Hepatocyte (in vitro differentiated cells): ENCODE measurements around the gene DBF4B. TPM values are rescaled to one million over a fixed set of nuclear protein-coding genes. Genes with fewer than 3 reads are reported as not detected.

Experiments
- DNase-seq: peaks from one replicate; pipeline ENCODE4 v3.0.0-alpha.2; 2016; ENCODE audit warnings: low spot score
- H2AFZ ChIP-seq: fragments of 200-600 bp; sonication (generic); 2 replicates; pipeline ENCODE4 v1.6.0; 2016; ENCODE audit warnings: antibody characterized with exemption, mild to moderate bottlenecking
- H3K27ac ChIP-seq: fragments of 200-600 bp; sonication (generic); 2 replicates; pipeline ENCODE4 v1.5.1; 2016; ENCODE audit warnings: mild to moderate bottlenecking
- H3K27me3 ChIP-seq: fragments of 200-600 bp; sonication (generic); 2 replicates; pipeline ENCODE4 v1.6.1; 2016
- H3K36me3 ChIP-seq: fragments of 200-600 bp; sonication (generic); replicated peaks from 2 replicates; pipeline ENCODE4 v1.5.1; 2016; ENCODE audit warnings: low read depth; ENCODE audit not compliant: insufficient read depth
- H3K4me1 ChIP-seq: fragments of 200-600 bp; sonication (generic); 2 replicates; pipeline ENCODE4 v1.5.1; 2016; ENCODE audit warnings: mild to moderate bottlenecking, moderate library complexity; ENCODE audit not compliant: insufficient read depth
- H3K4me2 ChIP-seq: fragments of 200-600 bp; sonication (generic); 2 replicates; pipeline ENCODE4 v1.6.0; 2016
- H3K4me3 ChIP-seq: fragments of 200-600 bp; sonication (generic); 2 replicates; pipeline ENCODE4 v1.5.1; 2016; ENCODE audit warnings: mild to moderate bottlenecking
- H3K79me2 ChIP-seq: fragments of 200-600 bp; sonication (generic); 2 replicates; pipeline ENCODE4 v1.6.0; 2017; ENCODE audit warnings: mild to moderate bottlenecking
- H3K9me2 ChIP-seq: fragments of 200-600 bp; sonication (generic); replicated peaks from 2 replicates; pipeline ENCODE4 v1.6.0; 2017; ENCODE audit warnings: mild to moderate bottlenecking; ENCODE audit not compliant: insufficient read depth
- H3K9me3 ChIP-seq: fragments of 200-600 bp; sonication (generic); 2 replicates; pipeline ENCODE4 v1.5.1; 2016; ENCODE audit warnings: low read depth, mild to moderate bottlenecking
- H4K20me1 ChIP-seq: fragments of 200-600 bp; sonication (generic); 2 replicates; pipeline ENCODE4 v1.6.0; 2016; ENCODE audit warnings: mild to moderate bottlenecking; ENCODE audit not compliant: insufficient read depth, poor library complexity, severe bottlenecking
- EZH2 ChIP-seq: fragments of 200-600 bp; sonication (generic); IDR thresholded peaks from 2 replicates; pipeline ENCODE4 v1.6.1; 2016; ENCODE audit warnings: antibody characterized with exemption, mild to moderate bottlenecking, borderline replicate concordance
- EZH2phosphoT487 ChIP-seq: fragments of 200-600 bp; sonication (generic); IDR thresholded peaks from one replicate; pipeline ENCODE4 v1.6.1; 2018; ENCODE audit warnings: antibody characterized with exemption, mild to moderate bottlenecking, low read depth, moderate library complexity; ENCODE audit not compliant: unreplicated experiment, severe bottlenecking
- WGBS: methylation state at CpG from one replicate; pipeline ENCODE4 v1.1.6; 2016; ENCODE audit warnings: low lambda C conversion rate; ENCODE audit errors: missing lambda C conversion rate; 5-methylcytosine and 5-hydroxymethylcytosine counted together
- polyA plus RNA-seq: library from polyadenylated mRNA; unstranded; fragments of >200 nt; fragmentation: Nextera tagmentation; extraction: Ambion mirVana; gene quantifications from 2 replicates; pipeline ENCODE4 v1.2.1, GENCODE V29; 2016
- total RNA-seq: library from RNA; depleted of rRNA; stranded (reverse); fragments of >200 nt; gene quantifications from 2 replicates; pipeline ENCODE4 v1.2.3, GENCODE V29; 2014
- TF ChIP-seq, protein P1 (sequence below): fragments of 200-600 bp; sonication (generic); IDR thresholded peaks from 2 replicates; pipeline ENCODE4 v1.5.1; 2016; ENCODE audit warnings: antibody characterized with exemption, mild to moderate bottlenecking; ENCODE audit not compliant: poor library complexity

Gene DBF4B
- total and polyA plus RNA-seq, 2 experiments from 2014 or later, result 3.4 to 4.1 TPM

DNA sequence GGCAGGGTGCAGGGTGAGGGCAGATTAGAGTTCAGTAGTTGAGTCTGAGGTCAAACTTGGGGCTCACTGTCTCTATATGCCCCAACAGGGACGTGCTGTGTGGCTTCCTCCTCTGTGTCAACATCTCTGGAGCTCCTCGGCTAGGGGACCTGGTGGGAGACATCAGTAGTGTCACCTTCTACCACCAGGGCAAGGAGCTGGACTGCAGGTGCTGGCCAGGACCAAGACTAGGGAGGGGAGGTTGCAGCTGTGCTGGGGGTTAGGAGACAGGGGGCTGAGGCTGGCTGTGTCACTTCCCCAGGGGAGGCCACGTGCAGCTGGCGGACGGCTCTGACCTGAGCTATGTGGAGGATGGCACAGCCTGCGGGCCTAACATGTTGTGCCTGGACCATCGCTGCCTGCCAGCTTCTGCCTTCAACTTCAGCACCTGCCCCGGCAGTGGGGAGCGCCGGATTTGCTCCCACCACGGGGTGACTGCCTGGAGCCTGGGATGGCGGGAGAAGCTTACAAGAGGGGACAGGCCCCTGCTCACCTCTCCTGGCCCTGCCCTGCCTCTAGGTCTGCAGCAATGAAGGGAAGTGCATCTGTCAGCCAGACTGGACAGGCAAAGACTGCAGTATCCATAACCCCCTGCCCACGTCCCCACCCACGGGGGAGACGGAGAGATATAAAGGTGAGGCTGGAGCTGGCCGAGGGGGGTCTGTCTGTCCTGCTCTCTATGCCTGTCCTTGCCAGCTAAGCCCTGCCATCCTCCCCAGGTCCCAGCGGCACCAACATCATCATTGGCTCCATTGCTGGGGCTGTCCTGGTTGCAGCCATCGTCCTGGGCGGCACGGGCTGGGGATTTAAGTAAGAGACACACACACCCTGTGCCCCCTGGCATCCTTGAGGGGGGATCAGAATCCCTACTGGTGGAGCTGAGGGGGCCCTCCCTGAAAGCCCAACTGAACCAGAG lies 69.2 kb downstream of the DBF4B start:
- H2AFZ ChIP-seq, result no peak overlapping the region
- no peaks in the 10 kb centered on the region for H3K4me1 ChIP-seq
- no peaks in the 10 kb centered on the region for H4K20me1 ChIP-seq
- H3K9me2 ChIP-seq, result no peaks in the 10 kb centered on the region
- no peak for TF ChIP-seq EZH2phosphoT487
- no peak for TF ChIP-seq EZH2
- TF ChIP-seq, protein P1, sequence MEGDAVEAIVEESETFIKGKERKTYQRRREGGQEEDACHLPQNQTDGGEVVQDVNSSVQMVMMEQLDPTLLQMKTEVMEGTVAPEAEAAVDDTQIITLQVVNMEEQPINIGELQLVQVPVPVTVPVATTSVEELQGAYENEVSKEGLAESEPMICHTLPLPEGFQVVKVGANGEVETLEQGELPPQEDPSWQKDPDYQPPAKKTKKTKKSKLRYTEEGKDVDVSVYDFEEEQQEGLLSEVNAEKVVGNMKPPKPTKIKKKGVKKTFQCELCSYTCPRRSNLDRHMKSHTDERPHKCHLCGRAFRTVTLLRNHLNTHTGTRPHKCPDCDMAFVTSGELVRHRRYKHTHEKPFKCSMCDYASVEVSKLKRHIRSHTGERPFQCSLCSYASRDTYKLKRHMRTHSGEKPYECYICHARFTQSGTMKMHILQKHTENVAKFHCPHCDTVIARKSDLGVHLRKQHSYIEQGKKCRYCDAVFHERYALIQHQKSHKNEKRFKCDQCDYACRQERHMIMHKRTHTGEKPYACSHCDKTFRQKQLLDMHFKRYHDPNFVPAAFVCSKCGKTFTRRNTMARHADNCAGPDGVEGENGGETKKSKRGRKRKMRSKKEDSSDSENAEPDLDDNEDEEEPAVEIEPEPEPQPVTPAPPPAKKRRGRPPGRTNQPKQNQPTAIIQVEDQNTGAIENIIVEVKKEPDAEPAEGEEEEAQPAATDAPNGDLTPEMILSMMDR, result no peak
- DNase-seq, result no peak
- H3K36me3 ChIP-seq, result no peaks in the 10 kb centered on the region
- no peaks in the 10 kb centered on the region for H3K79me2 ChIP-seq
- H3K9me3 ChIP-seq, result no peaks in the 10 kb centered on the region
- H3K4me3 ChIP-seq, result no peak overlapping the region
- no peak overlapping the region for H3K4me2 ChIP-seq
- WGBS, result 90% methylated on average over 20 of the region's 20 CpGs
- no peak overlapping the region for H3K27ac ChIP-seq
- H3K27me3 ChIP-seq, result no peaks in the 10 kb centered on the region

DNA sequence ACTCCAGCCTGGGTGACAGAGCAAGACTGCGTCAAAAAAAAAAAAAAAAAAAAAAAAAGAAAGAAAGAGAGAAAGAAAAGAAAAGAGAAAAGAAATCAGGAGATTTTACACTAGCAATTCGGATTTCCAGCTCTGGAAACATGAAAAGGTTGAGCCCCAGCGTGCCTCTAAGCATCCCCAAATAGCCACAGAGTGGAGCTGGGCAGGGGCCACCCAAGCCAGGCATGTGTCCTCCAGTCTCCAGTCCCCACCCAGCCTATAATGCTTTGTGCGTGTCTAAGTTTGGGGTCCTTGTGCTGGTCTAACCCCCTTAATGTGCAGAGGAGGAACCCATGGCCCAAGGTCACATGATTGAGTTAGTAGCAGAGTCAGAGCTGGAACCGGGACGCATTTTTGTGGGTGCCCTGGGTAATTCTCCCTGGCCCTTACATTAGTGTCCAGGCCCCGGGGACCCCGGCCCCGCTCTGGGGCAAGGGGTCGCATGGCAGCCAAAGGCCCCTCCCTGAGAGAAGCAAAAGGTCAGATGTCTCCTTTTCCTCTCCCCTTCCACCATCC lies 70.3 kb downstream of the DBF4B start:
- no peaks in the 10 kb centered on the region for H3K79me2 ChIP-seq
- H3K4me1 ChIP-seq, result no peaks in the 10 kb centered on the region
- H2AFZ ChIP-seq, result no peak overlapping the region
- no peaks in the 10 kb centered on the region for H4K20me1 ChIP-seq
- TF ChIP-seq EZH2, result no peak
- no peak for TF ChIP-seq EZH2phosphoT487
- TF ChIP-seq, protein P1, result no peak
- H3K4me3 ChIP-seq, result no peak overlapping the region
- H3K27ac ChIP-seq, result no peak overlapping the region
- no peaks in the 10 kb centered on the region for H3K9me3 ChIP-seq
- H3K27me3 ChIP-seq, result no peaks in the 10 kb centered on the region
- 46% methylated on average over 10 of the region's 10 CpGs for WGBS
- H3K9me2 ChIP-seq, result no peaks in the 10 kb centered on the region
- peak overlapping the region; percentile 95 for H3K4me2 ChIP-seq
- no peaks in the 10 kb centered on the region for H3K36me3 ChIP-seq
- DNase-seq, result no peak

DNA sequence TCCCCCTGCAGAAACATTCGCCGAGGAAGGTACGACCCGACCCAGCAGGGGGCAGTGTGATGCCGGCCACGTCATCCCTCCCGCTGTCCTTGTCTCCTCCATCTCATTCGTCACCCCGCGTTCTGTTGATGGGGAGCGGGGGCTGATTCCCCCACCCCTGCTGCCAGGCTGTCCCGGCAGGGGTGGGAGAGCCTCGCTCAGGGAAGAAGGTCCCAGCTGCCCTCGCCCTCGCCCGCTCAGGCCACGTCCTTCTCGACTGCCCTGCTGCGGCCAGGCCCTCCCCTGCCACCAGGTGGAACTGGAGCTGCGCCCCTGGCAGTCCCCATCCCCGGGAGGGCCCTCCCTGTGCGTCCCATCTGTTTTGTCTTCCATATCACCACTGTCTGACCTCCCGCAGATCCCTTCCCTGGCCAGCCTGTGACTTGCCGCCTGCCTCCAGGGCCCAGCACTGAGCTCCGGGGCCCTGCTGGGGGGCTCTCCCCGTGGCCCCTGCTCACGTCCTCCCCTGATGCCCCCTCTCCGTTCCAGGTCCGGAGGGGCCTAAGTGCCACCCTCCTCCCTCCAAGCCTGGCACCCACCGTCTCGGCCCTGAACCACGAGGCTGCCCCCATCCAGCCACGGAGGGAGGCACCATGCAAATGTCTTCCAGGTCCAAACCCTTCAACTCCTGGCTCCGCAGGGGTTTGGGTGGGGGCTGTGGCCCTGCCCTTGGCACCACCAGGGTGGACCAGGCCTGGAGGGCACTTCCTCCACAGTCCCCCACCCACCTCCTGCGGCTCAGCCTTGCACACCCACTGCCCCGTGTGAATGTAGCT lies 71.0 kb downstream of the DBF4B start:
- H4K20me1 ChIP-seq, result no peaks in the 10 kb centered on the region
- peak; percentile 87 for DNase-seq

More for the DNA sequence above, 71.0 kb downstream of the DBF4B start:
- Histone ChIP-seq H3K9me2 (no peaks in the 10 kb centered on the region), H2AFZ (peak overlapping the region; percentile 97), H3K4me2 (peak overlapping the region; percentile 95), H3K9me3 (no peaks in the 10 kb centered on the region), H3K4me1 (no peaks in the 10 kb centered on the region), H3K36me3 (no peaks in the 10 kb centered on the region), H3K4me3 (peak overlapping the region; percentile 54), H3K27ac (no peak overlapping the region), H3K79me2 (no peaks in the 10 kb centered on the region), H3K27me3 (no peaks in the 10 kb centered on the region)
- TF ChIP-seq, protein P1, result peak; percentile 91
- TF ChIP-seq EZH2, result no peak
- WGBS, result 21% methylated on average over 23 of the region's 36 CpGs
